Skeletal muscle satellite cell (primary cell): ENCODE results near the gene ZNF709.
"Not testable (repeated sequence)": the region's sequence is repeated elsewhere in the genome, so short reads cannot be mapped to it uniquely, and the experiment has no call there.

Experiments
- H3K27me3 ChIP-seq: 2 replicates; pipeline ENCODE4 v1.7.0; 2013; ENCODE audit warnings: low read length; ENCODE audit not compliant: control insufficient read depth, insufficient read depth
- H3K36me3 ChIP-seq: 2 replicates; pipeline ENCODE4 v1.7.0; 2013; ENCODE audit warnings: mild to moderate bottlenecking, control low read depth, low read length; ENCODE audit not compliant: insufficient read depth
- H3K4me1 ChIP-seq: 2 replicates; pipeline ENCODE4 v1.7.0; 2013; ENCODE audit warnings: low read length; ENCODE audit not compliant: control insufficient read depth, insufficient read depth
- H3K4me2 ChIP-seq: 2 replicates; pipeline ENCODE4 v1.7.0; 2013; ENCODE audit warnings: mild to moderate bottlenecking, low read length
- H3K4me3 ChIP-seq: 2 replicates; pipeline ENCODE4 v1.7.0; 2013; ENCODE audit warnings: low read length
- H3K9ac ChIP-seq: 2 replicates; pipeline ENCODE4 v1.7.0; 2013; ENCODE audit warnings: mild to moderate bottlenecking, low read depth, low read length, moderate library complexity
- H3K9me3 ChIP-seq: replicated peaks from 2 replicates; pipeline ENCODE4 v1.7.0; 2013; ENCODE audit warnings: mild to moderate bottlenecking, control low read depth, low read length

Gene ZNF709

GRCh38 chr19:12485052-12485416 lies 418 bp upstream of the ZNF709 start:
- Histone ChIP-seq H3K9me3 (no peaks in the 10 kb centered on the region), H3K4me2 (peak overlapping the region; percentile 97), H3K4me1 (no peaks in the 10 kb centered on the region), H3K9ac (peak overlapping the region; percentile 89), H3K4me3 (peak overlapping the region; percentile 97), H3K36me3 (no peaks in the 10 kb centered on the region), H3K27me3 (no peaks in the 10 kb centered on the region)

- H3K4me1 ChIP-seq: no peaks in the 10 kb centered on the region
- H3K9me3 ChIP-seq: no peaks in the 10 kb centered on the region
- no peaks in the 10 kb centered on the region for H3K36me3 ChIP-seq
- H3K27me3 ChIP-seq: no peaks in the 10 kb centered on the region
- peak overlapping the region; percentile 97 for H3K4me3 ChIP-seq
- H3K4me2 ChIP-seq: peak overlapping the region; percentile 97
- H3K9ac ChIP-seq: peak overlapping the region; percentile 89
These were observed 625 bp downstream of the ZNF709 start for GRCh38 chr19:12484011-12484370.

GRCh38 chr19:12482509-12482886 lies 2.1 kb downstream of the ZNF709 start:
- H3K27me3 ChIP-seq: no peaks in the 10 kb centered on the region
- no peak overlapping the region for H3K4me3 ChIP-seq
- no peaks in the 10 kb centered on the region for H3K36me3 ChIP-seq
- no peaks in the 10 kb centered on the region for H3K4me1 ChIP-seq
- no peaks in the 10 kb centered on the region for H3K9me3 ChIP-seq
- no peak overlapping the region for H3K9ac ChIP-seq
- no peak overlapping the region for H3K4me2 ChIP-seq

DNA sequence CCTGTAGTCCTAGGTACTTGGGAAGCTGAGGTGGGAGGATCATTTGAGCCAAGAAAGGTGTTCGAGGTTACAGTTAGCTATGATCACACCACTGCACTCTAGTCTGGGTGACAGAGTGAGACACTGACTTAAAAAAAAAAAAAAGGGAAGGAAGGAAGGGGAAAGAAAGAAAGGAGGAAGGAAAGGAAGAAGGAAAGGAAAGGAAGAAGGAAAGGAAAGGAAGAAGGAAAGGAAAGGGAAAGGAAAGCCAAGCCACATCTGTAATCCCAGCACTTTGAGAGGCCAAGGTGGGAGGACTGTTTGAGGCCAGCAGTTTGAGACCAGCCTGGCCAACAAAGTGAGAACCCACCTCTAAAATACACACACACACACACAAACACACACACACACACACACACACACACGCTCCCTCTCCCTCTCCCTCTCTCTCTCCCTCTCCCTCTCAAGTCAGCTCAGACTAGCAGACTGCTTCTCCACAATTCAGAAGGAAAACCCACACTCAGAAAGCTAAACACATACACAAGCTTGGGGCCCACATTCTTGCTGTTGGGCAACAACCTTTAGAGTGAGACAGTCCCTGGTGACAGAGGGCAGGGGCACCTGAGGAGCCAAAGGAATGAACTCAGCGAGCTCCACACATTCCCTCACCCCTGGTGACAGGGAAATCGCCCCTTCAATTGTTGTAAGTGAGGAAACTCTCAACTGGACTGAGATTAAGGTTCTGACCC lies 2.7 kb downstream of the ZNF709 start:
- no peak overlapping the region for H3K9ac ChIP-seq
- no peak overlapping the region for H3K4me2 ChIP-seq
- no peaks in the 10 kb centered on the region for H3K4me1 ChIP-seq
- H3K36me3 ChIP-seq: no peaks in the 10 kb centered on the region
- H3K27me3 ChIP-seq: no peaks in the 10 kb centered on the region
- H3K4me3 ChIP-seq: no peak overlapping the region
- H3K9me3 ChIP-seq: no peaks in the 10 kb centered on the region

DNA sequence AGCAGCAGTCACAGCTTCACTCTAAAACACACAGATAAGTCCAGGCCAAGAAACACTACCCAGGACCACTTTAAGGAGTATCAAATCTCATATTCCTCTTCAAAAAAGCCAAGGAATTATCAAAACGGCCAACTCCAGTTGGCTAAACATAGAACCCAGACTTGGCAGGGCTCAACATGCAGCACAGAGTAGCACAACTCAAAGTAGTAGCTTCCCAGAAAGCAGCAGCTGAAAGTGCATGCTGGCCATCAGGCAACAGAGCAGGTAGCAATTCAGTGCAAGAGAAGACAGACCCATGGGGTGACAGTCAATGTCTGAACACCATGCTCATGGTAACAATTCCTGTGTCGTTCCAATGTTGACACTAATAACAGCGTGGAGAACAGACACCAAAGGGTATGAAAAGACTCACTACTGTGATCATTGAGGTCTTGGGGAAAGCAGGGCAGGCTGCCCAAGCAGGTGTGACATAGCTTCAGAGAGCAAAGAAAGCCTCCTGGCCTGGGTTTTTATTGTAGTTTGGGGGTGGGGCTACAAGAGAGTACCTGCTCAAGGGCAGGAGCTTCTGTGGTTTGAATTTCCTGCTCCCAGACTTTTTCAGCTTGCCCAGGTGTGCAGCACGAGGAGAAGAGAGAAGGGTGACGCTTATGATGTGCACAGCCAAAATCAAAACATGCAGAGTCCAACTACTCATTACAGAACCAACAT lies 6.2 kb downstream of the ZNF709 start:
- Histone ChIP-seq H3K27me3 (no peaks in the 10 kb centered on the region), H3K4me1 (no peaks in the 10 kb centered on the region), H3K4me2 (no peak overlapping the region), H3K9ac (no peak overlapping the region), H3K9me3 (no peaks in the 10 kb centered on the region), H3K36me3 (no peaks in the 10 kb centered on the region), H3K4me3 (no peak overlapping the region)

DNA sequence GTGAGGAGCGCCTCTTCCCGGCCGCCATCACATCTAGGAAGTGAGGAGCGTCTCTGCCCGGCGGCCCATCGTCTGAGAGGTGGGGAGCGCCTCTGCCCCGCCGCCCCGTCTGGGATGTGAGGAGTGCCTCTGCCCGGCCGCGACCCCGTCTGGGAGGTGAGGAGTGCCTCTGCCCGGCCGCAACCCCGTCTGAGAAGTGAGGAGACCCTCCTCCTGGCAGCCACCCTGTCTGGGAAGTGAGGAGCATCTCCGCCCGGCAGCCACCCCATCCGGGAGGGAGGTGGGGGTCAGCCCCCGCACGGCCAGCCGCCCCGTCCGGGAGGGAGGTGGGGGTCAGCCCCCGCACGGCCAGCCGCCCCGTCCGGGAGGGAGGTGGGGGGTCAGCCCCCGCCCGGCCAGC lies 17.0 kb downstream of the ZNF709 start:
- not testable (repeated sequence) for H3K27me3 ChIP-seq
- peaks cover 48% of the 10 kb centered on the region for H3K9me3 ChIP-seq
- peaks cover 22% of the 10 kb centered on the region for H3K36me3 ChIP-seq

GRCh38 chr19:12465211-12465610 lies 19.4 kb downstream of the ZNF709 start:
- no peak overlapping the region for H3K4me3 ChIP-seq
- peaks cover 45% of the 10 kb centered on the region for H3K9me3 ChIP-seq
- H3K4me1 ChIP-seq: no peaks in the 10 kb centered on the region
- no peak overlapping the region for H3K9ac ChIP-seq
- H3K36me3 ChIP-seq: peaks cover 25% of the 10 kb centered on the region
- no peak overlapping the region for H3K4me2 ChIP-seq
- no peaks in the 10 kb centered on the region for H3K27me3 ChIP-seq

More for the DNA sequence above, 17.0 kb downstream of the ZNF709 start:
- H3K4me1 ChIP-seq, H3K4me2 ChIP-seq, H3K4me3 ChIP-seq, H3K9ac ChIP-seq: not testable (repeated sequence)

- H3K4me1 ChIP-seq: no peaks in the 10 kb centered on the region
- peaks cover 25% of the 10 kb centered on the region for H3K36me3 ChIP-seq
- H3K9me3 ChIP-seq: peaks cover 41% of the 10 kb centered on the region
- no peak overlapping the region for H3K9ac ChIP-seq
- H3K4me2 ChIP-seq: no peak overlapping the region
- H3K27me3 ChIP-seq: no peaks in the 10 kb centered on the region
- no peak overlapping the region for H3K4me3 ChIP-seq
These were observed 19.8 kb downstream of the ZNF709 start for GRCh38 chr19:12464769-12465168.

DNA sequence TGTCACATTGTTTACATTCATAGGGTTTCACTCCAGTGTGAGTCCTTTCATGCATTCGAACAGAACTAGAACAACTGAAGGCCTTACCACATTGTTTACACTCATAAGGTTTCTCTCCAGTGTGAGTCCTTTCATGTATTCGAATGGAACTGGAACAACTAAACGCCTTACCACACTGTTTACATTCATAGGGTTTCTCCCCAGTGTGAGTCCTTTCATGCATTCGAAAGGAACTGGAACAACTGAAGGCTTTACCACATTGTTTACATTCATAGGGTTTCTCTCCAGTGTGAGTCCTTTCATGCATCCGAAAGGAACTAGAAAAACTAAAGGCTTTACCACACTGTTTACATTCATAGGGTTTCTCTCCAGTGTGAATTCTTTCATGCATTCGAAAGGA lies 20.5 kb downstream of the ZNF709 start:
- Histone ChIP-seq H3K36me3 (peaks cover 25% of the 10 kb centered on the region), H3K9me3 (peaks cover 45% of the 10 kb centered on the region)
- not testable (repeated sequence) for H3K9ac ChIP-seq, H3K4me3 ChIP-seq, H3K4me1 ChIP-seq, H3K4me2 ChIP-seq, H3K27me3 ChIP-seq

DNA sequence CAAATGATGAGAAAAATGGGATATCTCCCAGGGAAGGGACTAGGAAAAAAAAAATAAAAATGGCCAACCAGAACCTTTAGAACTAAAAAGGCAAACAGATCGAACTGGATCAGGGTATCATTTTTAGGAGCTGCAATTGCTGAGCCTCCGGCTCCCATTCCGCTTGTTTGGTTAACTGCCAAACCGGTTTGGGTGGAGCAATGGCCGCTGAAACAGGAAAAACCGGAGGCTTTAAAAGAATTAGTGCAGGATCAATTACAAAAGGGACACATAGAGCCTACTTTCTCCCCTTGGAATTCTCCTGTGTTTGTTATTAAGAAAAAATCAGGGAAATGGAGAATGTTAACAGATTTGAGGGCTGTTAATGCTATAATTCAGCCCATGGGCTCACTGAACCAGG lies 31.1 kb downstream of the ZNF709 start:
- Histone ChIP-seq H3K9ac (no peak overlapping the region), H3K4me3 (no peak overlapping the region), H3K36me3 (no peaks in the 10 kb centered on the region), H3K9me3 (peaks cover 16% of the 10 kb centered on the region), H3K4me1 (no peaks in the 10 kb centered on the region), H3K27me3 (no peaks in the 10 kb centered on the region), H3K4me2 (no peak overlapping the region)

GRCh38 chr19:12450844-12451243 lies 33.8 kb downstream of the ZNF709 start:
- Histone ChIP-seq H3K4me1 (no peaks in the 10 kb centered on the region), H3K9ac (no peak overlapping the region)

DNA sequence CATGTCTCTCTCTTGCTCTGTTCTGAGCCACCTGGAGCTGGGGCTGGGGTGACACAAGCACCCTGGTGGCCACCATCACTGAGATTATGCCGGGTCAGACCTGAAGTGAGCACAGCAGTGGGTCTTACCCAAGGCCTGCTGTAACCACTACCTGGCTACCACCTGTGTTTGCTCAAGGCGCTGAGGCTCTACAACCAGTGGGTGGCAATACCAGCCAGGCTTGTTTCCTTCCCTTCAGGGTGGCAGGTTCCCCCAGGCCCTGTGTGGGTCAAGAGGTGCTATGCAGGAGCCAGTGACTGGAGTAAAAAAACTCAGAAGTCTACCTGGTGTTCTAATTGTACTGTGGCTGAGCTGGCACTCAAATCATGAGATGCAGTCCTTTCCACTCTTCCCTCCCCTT lies 35.8 kb downstream of the ZNF709 start:
- H3K9ac ChIP-seq: no peak overlapping the region
- H3K9me3 ChIP-seq: peaks cover 11% of the 10 kb centered on the region
- no peaks in the 10 kb centered on the region for H3K4me1 ChIP-seq
- H3K4me3 ChIP-seq: no peak overlapping the region
- H3K36me3 ChIP-seq: no peaks in the 10 kb centered on the region
- H3K4me2 ChIP-seq: no peak overlapping the region
- no peaks in the 10 kb centered on the region for H3K27me3 ChIP-seq

More at GRCh38 chr19:12450844-12451243, 33.8 kb downstream of the ZNF709 start:
- Histone ChIP-seq H3K4me2 (no peak overlapping the region), H3K27me3 (no peaks in the 10 kb centered on the region), H3K4me3 (no peak overlapping the region), H3K9me3 (peaks cover 11% of the 10 kb centered on the region), H3K36me3 (no peaks in the 10 kb centered on the region)
